Panc1 (cell line): Measurements from ENCODE around the gene LZTS2. TPM values are rescaled to one million over a fixed set of nuclear protein-coding genes. Genes with fewer than 3 reads are reported as not detected.

Experiments used
- ATAC-seq: fragments of 200-7000 bp; cut with Tn5 transposase; 2 replicates; pipeline ENCODE4 v1.9.1; 2020; ENCODE audit warnings: mild to moderate bottlenecking, moderate library complexity
- BruUV-seq: library from RNA; stranded (reverse); fragments of 400-500 nt; replicated peaks from 2 replicates; lab custom pipeline; 2021; lab: Mats Ljungman, UMichigan
- CTCF ChIA-PET: fragments of 300-600 bp; sonication (Branson Sonifier 250); formaldehyde crosslinking; loops from one replicate; lab custom pipeline; 2022; ENCODE audit warnings: antibody characterized with exemption; lab: Charles Lee
- POLR2A ChIA-PET: fragments of 300-600 bp; sonication (Branson Sonifier 250); formaldehyde crosslinking; loops from one replicate; lab custom pipeline; 2022; ENCODE audit warnings: antibody characterized with exemption; lab: Charles Lee
- DNase-seq: peaks from one replicate; pipeline ENCODE4 v3.0.0-alpha.2; 2010; ENCODE audit warnings: low read depth, low spot score
- H3K27ac ChIP-seq: 2 replicates; pipeline ENCODE4 v1.5.1; 2011; ENCODE audit warnings: mild to moderate bottlenecking, low read length, inconsistent platforms
- H3K27me3 ChIP-seq: fragments of 200-500 bp; sonication (Bioruptor generic); 2 replicates; pipeline ENCODE4 v1.6.0; 2014; ENCODE audit warnings: low read length, inconsistent platforms; ENCODE audit not compliant: control insufficient read depth, insufficient read depth
- H3K36me3 ChIP-seq: fragments of 200-500 bp; sonication (Bioruptor generic); 2 replicates; pipeline ENCODE4 v1.5.1; 2014; ENCODE audit warnings: inconsistent platforms, mild to moderate bottlenecking, low read length, moderate library complexity; ENCODE audit not compliant: control insufficient read depth, insufficient read depth
- H3K4me1 ChIP-seq: 2 replicates; pipeline ENCODE4 v1.5.1; 2011; ENCODE audit warnings: inconsistent platforms, mild to moderate bottlenecking, low read length, moderate library complexity; ENCODE audit not compliant: control insufficient read depth, insufficient read depth
- H3K4me3 ChIP-seq, 2 experiments: 2 replicates each; pipeline ENCODE4 v1.5.1; 2011 to 2012; ENCODE audit warnings: low read depth in 2 of 2, low read length in 2 of 2, mild to moderate bottlenecking in 2 of 2, inconsistent platforms in 1 of 2, moderate library complexity in 1 of 2
- H3K9me3 ChIP-seq: fragments of 200-500 bp; sonication (Bioruptor generic); 2 replicates; pipeline ENCODE4 v1.5.1; 2014; ENCODE audit warnings: low read depth, mild to moderate bottlenecking, inconsistent platforms, low read length, moderate library complexity; ENCODE audit not compliant: control insufficient read depth, insufficient read depth
- POLR2AphosphoS5 ChIP-seq: IDR thresholded peaks from 2 replicates; pipeline ENCODE4 v1.6.1; 2012; ENCODE audit warnings: mild to moderate bottlenecking, low read depth, low read length, moderate library complexity
- SIN3A ChIP-seq: IDR thresholded peaks from 2 replicates; pipeline ENCODE4 v1.6.1; 2012; ENCODE audit warnings: low read depth, mild to moderate bottlenecking, low read length, moderate library complexity, borderline replicate concordance; ENCODE audit not compliant: insufficient read depth
- TCF7L2 ChIP-seq: IDR thresholded peaks from 2 replicates; pipeline ENCODE4 v1.6.1; 2011; ENCODE audit warnings: mild to moderate bottlenecking, low read depth, low read length, inconsistent platforms
- in situ Hi-C: cut with HindIII; loops from 2 replicates; pipeline ENCODE4 v1.10.0; 2016; ENCODE audit warnings: low sequenced_read_pairs, low pct_unique_long_range_greater_than_20kb
- intact Hi-C: fragments of 100-400 bp; cut with micrococcal nuclease; formaldehyde crosslinking; loops from one replicate; pipeline ENCODE4 v1.10.0; 2022; ENCODE audit not compliant: unreplicated experiment
- total RNA-seq: library from RNA; stranded (reverse); gene quantifications from one replicate; pipeline ENCODE4 v1.2.1, GENCODE V29; 2021; ENCODE audit not compliant: unreplicated experiment
- TF ChIP-seq, protein P1 (sequence below): fragments of 450-650 bp; IDR thresholded peaks from 2 replicates; pipeline ENCODE4 v1.5.1; 2017; ENCODE audit warnings: mild to moderate bottlenecking
- TF ChIP-seq, protein P2 (sequence below), 2 experiments: IDR thresholded peaks; 2 replicates each; pipeline ENCODE4 v1.6.1; 2011 to 2012; ENCODE audit warnings: low read depth in 2 of 2, control low read depth in 1 of 2, low read length in 1 of 2, mild to moderate bottlenecking in 1 of 2, moderate library complexity in 1 of 2; ENCODE audit not compliant: insufficient read depth in 1 of 2

LZTS2 gene
- total RNA-seq, 1 experiment from 2014 or later, result 65.5 TPM

DNA sequence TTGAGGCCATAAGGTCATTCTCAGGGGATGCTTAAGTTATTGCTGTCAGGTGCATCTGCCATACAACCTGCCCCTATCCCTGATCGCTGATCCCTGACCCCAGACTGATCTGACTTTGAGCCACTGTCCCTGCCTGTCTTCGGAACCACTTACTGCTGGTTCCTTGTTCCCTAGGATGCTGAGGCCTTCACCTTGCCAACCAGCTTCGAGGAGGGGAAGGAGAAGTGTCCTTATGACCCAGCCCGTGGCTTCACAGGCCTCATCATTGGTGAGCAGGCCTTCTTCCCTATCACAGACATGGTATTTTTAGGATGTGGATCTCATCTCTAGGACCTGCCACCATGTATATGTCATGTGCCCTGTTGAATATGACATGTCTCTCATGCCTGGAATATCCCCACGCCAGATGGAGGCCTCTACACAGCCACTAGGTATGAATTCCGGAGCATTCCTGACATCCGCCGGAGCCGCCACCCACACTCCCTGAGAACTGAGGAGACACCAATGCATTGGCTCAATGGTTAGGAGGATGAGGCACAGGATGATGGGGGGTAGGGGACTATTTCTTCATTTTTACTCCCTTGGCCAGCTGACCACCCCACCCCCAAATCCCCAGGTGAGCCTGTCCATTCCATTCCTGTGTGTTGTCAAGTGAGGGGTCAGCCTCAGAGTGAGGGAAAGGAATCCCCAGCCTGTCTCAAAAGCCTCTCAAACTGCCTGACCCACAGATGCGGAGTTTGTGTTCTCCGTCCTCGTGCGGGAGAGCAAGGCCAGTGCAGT is 21.3 kb upstream of the LZTS2 start:
- Histone ChIP-seq H3K27ac (no peak overlapping the region), H3K36me3 (no peaks in the 10 kb centered on the region), H3K4me1 (no peaks in the 10 kb centered on the region), H3K9me3 (no peaks in the 10 kb centered on the region), H3K4me3 (no peak overlapping the region), H3K27me3 (no peaks in the 10 kb centered on the region)
- no peak for ATAC-seq
- POLR2A ChIA-PET, result no interaction called here
- CTCF ChIA-PET, result no interaction called here
- BruUV-seq, result no TSS peak
- in situ Hi-C loops (no loop called here), intact Hi-C loops (no loop called here)
- TF ChIP-seq, protein P1, sequence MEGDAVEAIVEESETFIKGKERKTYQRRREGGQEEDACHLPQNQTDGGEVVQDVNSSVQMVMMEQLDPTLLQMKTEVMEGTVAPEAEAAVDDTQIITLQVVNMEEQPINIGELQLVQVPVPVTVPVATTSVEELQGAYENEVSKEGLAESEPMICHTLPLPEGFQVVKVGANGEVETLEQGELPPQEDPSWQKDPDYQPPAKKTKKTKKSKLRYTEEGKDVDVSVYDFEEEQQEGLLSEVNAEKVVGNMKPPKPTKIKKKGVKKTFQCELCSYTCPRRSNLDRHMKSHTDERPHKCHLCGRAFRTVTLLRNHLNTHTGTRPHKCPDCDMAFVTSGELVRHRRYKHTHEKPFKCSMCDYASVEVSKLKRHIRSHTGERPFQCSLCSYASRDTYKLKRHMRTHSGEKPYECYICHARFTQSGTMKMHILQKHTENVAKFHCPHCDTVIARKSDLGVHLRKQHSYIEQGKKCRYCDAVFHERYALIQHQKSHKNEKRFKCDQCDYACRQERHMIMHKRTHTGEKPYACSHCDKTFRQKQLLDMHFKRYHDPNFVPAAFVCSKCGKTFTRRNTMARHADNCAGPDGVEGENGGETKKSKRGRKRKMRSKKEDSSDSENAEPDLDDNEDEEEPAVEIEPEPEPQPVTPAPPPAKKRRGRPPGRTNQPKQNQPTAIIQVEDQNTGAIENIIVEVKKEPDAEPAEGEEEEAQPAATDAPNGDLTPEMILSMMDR, result no peak
- TF ChIP-seq TCF7L2 (no peak), SIN3A (no peak), POLR2AphosphoS5 (no peak)
- TF ChIP-seq, protein P2, sequence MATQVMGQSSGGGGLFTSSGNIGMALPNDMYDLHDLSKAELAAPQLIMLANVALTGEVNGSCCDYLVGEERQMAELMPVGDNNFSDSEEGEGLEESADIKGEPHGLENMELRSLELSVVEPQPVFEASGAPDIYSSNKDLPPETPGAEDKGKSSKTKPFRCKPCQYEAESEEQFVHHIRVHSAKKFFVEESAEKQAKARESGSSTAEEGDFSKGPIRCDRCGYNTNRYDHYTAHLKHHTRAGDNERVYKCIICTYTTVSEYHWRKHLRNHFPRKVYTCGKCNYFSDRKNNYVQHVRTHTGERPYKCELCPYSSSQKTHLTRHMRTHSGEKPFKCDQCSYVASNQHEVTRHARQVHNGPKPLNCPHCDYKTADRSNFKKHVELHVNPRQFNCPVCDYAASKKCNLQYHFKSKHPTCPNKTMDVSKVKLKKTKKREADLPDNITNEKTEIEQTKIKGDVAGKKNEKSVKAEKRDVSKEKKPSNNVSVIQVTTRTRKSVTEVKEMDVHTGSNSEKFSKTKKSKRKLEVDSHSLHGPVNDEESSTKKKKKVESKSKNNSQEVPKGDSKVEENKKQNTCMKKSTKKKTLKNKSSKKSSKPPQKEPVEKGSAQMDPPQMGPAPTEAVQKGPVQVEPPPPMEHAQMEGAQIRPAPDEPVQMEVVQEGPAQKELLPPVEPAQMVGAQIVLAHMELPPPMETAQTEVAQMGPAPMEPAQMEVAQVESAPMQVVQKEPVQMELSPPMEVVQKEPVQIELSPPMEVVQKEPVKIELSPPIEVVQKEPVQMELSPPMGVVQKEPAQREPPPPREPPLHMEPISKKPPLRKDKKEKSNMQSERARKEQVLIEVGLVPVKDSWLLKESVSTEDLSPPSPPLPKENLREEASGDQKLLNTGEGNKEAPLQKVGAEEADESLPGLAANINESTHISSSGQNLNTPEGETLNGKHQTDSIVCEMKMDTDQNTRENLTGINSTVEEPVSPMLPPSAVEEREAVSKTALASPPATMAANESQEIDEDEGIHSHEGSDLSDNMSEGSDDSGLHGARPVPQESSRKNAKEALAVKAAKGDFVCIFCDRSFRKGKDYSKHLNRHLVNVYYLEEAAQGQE (IDR thresholded peaks at IDR 0.05; ENCODE audit: insufficient read depth in 1 of 2, low read depth in 2 of 2, low read length in 1 of 2), result no peak
- no peak for DNase-seq

DNA sequence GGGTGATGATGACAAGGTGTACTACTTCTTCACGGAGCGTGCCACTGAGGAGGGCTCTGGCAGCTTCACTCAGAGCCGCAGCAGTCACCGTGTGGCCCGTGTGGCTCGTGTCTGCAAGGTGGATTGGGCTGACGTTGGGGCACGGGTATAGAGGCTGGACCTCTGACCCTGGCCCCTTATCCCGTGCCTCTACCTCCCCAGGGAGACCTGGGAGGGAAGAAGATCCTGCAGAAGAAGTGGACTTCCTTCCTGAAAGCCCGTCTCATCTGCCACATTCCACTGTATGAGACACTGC is 20.8 kb upstream of the LZTS2 start:
- Histone ChIP-seq H3K4me3 (no peak overlapping the region), H3K9me3 (no peaks in the 10 kb centered on the region), H3K27ac (no peak overlapping the region), H3K36me3 (no peaks in the 10 kb centered on the region), H3K4me1 (no peaks in the 10 kb centered on the region), H3K27me3 (no peaks in the 10 kb centered on the region)
- no peak for ATAC-seq
- in situ Hi-C loops, result no loop called here
- POLR2A ChIA-PET, result no interaction called here
- CTCF ChIA-PET, result no interaction called here
- TF ChIP-seq POLR2AphosphoS5 (no peak), TCF7L2 (no peak), SIN3A (no peak)
- TF ChIP-seq, protein P1, result no peak
- TF ChIP-seq, protein P2 (IDR thresholded peaks at IDR 0.05; ENCODE audit: insufficient read depth in 1 of 2, low read depth in 2 of 2, low read length in 1 of 2), result no peak
- BruUV-seq, result no TSS peak
- no peak for DNase-seq
- intact Hi-C loops, result no loop called here
